HepG2 (cell line): Measurements from ENCODE around the gene MAPK8IP3. TPM values are rescaled to one million over a fixed set of nuclear protein-coding genes. Genes with fewer than 3 reads are reported as not detected.

Source experiments
- AGO2 ChIP-seq: fragments of 200-400 bp; formaldehyde crosslinking; optimal IDR thresholded peaks from 2 replicates; pipeline ENCODE3; 2017; ENCODE audit warnings: mild to moderate bottlenecking, low read depth, low read length, moderate library complexity
- HDAC6 ChIP-seq: fragments of 200-600 bp; sonication (generic); IDR thresholded peaks from 2 replicates; pipeline ENCODE4 v1.7.0; 2017; ENCODE audit warnings: mild to moderate bottlenecking, antibody characterized with exemption, low read length, low read depth
- MAX ChIP-seq: IDR thresholded peaks from 2 replicates; pipeline ENCODE4 v1.6.1; 2012; ENCODE audit warnings: inconsistent platforms
- MED13 ChIP-seq: sonication (generic); formaldehyde crosslinking; IDR thresholded peaks from 2 replicates; pipeline ENCODE4 v1.5.0; 2020; ENCODE audit warnings: missing genetic modification reagents
- NFIC ChIP-seq: IDR thresholded peaks from 2 replicates; pipeline ENCODE4 v1.6.1; 2012; ENCODE audit warnings: mild to moderate bottlenecking, low read length, inconsistent platforms
- PTBP1 ChIP-seq: fragments of 200-400 bp; formaldehyde crosslinking; IDR thresholded peaks from 2 replicates; pipeline ENCODE4 v1.6.1; 2018; ENCODE audit warnings: low read length, low read depth; ENCODE audit not compliant: poor library complexity, severe bottlenecking
- SALL2 ChIP-seq: sonication (generic); formaldehyde crosslinking; IDR thresholded peaks from 2 replicates; pipeline ENCODE4 v1.8.1; 2023; ENCODE audit warnings: mild to moderate bottlenecking, missing genetic modification reagents, inconsistent platforms
- U2AF2 ChIP-seq: fragments of 200-400 bp; formaldehyde crosslinking; IDR thresholded peaks from 2 replicates; pipeline ENCODE4 v1.6.1; 2017; ENCODE audit warnings: low read depth, mild to moderate bottlenecking, low read length
- ZNF17 ChIP-seq: sonication (generic); formaldehyde crosslinking; IDR thresholded peaks from 2 replicates; pipeline ENCODE4 v1.5.0; 2020; ENCODE audit warnings: mild to moderate bottlenecking, missing genetic modification reagents
- ZNF33A ChIP-seq: sonication (generic); formaldehyde crosslinking; IDR thresholded peaks from 2 replicates; pipeline ENCODE4 v1.5.1; 2020; ENCODE audit warnings: missing genetic modification reagents, mild to moderate bottlenecking, moderate library complexity, borderline replicate concordance
- ZNF775 ChIP-seq: sonication (generic); formaldehyde crosslinking; IDR thresholded peaks from 2 replicates; pipeline ENCODE4 v1.4.0; 2020; ENCODE audit warnings: missing genetic modification reagents, mild to moderate bottlenecking, moderate library complexity, borderline replicate concordance
- polyA plus RNA-seq, 8 experiments: library from polyadenylated mRNA; depleted of rRNA in 3 of 8; stranded (reverse) in 7 of 8; unstranded in 1 of 8; fragments of >200 nt; fragmentation: Illumina TruSeq in 4 of 8; extraction: Trizol in 4 of 8; gene quantifications; 2 replicates each; pipeline versions ENCODE4 v1.2.1 to v1.2.3, GENCODE V29; 2011 to 2016; ENCODE audit warnings: low read depth in 4 of 8, missing spikeins in 1 of 8, mixed read lengths in 1 of 8; ENCODE audit not compliant: insufficient read depth in 1 of 8
- total RNA-seq, 5 experiments: library from RNA; depleted of rRNA; stranded (reverse); fragments of >200 nt; fragmentation: Illumina TruSeq; extraction: Trizol; gene quantifications; 2 replicates each; pipeline ENCODE4 v1.2.3, GENCODE V29; 2016; ENCODE audit warnings: low read depth in 1 of 5
- TF ChIP-seq, protein P1 (sequence below): sonication (generic); formaldehyde crosslinking; IDR thresholded peaks from 2 replicates; pipeline ENCODE4 v1.4.0; 2020; ENCODE audit warnings: mild to moderate bottlenecking, missing genetic modification reagents
- TF ChIP-seq, protein P2 (sequence below): IDR thresholded peaks from 2 replicates; pipeline ENCODE4 v1.6.1; 2016
- TF ChIP-seq, protein P3 (sequence below): sonication (generic); formaldehyde crosslinking; IDR thresholded peaks from 2 replicates; pipeline ENCODE4 v1.4.0; 2020; ENCODE audit warnings: missing genetic modification reagents

Gene MAPK8IP3
- total and polyA plus RNA-seq, 2 of the 13 experiments (the other 11 are each of a cell fraction or from before 2014, with no cell fraction given): 25.1 to 41.7 TPM

- TF ChIP-seq, protein P1, sequence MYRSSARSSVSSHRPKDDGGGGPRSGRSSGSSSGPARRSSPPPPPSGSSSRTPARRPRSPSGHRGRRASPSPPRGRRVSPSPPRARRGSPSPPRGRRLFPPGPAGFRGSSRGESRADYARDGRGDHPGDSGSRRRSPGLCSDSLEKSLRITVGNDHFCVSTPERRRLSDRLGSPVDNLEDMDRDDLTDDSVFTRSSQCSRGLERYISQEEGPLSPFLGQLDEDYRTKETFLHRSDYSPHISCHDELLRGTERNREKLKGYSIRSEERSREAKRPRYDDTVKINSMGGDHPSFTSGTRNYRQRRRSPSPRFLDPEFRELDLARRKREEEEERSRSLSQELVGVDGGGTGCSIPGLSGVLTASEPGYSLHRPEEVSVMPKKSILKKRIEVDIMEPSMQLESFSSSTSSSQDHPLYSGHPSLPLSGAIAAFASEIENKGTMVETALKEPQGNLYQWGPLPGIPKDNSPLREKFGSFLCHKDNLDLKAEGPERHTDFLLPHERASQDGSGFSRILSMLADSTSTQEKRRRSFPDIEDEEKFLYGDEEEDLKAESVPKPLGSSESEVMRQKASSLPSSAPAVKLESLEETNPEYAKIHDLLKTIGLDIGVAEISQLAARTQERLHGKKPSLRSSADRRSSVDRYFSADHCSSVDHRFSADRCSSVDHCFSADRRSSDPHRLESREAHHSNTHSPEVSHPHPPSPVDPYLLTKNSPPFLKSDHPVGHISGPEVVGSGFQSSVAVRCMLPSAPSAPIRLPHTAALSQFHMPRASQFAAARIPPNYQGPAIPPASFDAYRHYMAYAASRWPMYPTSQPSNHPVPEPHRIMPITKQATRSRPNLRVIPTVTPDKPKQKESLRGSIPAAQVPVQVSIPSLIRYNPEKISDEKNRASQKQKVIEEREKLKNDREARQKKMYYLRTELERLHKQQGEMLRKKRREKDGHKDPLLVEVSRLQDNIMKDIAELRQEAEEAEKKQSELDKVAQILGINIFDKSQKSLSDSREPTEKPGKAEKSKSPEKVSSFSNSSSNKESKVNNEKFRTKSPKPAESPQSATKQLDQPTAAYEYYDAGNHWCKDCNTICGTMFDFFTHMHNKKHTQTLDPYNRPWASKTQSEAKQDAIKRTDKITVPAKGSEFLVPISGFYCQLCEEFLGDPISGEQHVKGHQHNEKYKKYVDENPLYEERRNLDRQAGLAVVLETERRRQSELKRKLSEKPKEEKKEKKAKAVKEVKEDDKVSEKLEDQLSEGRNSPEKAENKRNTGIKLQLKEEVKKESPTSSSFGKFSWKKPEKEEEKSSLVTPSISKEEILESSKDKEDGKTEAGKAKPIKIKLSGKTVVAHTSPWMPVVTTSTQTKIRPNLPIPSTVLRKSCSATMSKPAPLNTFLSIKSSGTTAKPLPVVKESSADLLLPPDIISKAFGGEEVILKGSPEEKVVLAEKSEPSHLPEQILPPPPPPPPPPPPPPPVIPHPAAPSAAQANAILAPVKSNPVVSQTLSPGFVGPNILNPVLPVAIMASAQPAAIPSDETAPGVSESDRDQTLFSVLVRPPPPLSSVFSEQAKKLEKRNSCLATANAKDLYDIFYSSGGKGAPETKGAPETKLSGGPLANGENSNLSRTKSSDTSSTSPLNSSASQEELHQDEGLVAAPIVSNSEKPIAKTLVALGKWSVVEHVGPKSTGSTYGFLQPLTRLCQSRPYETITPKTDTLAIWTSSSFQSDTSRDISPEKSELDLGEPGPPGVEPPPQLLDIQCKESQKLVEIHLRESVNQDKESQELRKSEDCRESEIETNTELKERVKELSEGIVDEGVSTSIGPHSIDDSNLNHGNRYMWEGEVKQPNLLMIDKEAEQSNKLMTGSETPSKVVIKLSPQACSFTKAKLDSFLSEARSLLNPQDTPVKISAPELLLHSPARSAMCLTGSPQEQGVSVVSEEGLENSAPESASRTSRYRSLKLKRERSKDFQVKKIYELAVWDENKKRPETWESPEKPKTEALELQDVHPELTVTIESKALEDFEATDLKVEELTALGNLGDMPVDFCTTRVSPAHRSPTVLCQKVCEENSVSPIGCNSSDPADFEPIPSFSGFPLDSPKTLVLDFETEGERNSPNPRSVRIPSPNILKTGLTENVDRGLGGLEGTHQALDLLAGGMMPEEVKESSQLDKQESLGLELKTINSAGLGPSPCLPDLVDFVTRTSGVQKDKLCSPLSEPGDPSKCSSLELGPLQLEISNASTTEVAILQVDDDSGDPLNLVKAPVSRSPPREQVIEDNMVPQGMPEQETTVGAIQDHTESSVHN (CRISPR knock-in tag): no peak
- TF ChIP-seq HDAC6 (no peak), ZNF775 (no peak), ZNF33A (CRISPR knock-in tag) (no peak), PTBP1 (no peak), U2AF2 (no peak), NFIC (no peak), ZNF17 (no peak), SALL2 (CRISPR knock-in tag) (no peak), MAX (no peak), MED13 (CRISPR knock-in tag) (no peak), AGO2 (peak; percentile 49)
- TF ChIP-seq, protein P2, sequence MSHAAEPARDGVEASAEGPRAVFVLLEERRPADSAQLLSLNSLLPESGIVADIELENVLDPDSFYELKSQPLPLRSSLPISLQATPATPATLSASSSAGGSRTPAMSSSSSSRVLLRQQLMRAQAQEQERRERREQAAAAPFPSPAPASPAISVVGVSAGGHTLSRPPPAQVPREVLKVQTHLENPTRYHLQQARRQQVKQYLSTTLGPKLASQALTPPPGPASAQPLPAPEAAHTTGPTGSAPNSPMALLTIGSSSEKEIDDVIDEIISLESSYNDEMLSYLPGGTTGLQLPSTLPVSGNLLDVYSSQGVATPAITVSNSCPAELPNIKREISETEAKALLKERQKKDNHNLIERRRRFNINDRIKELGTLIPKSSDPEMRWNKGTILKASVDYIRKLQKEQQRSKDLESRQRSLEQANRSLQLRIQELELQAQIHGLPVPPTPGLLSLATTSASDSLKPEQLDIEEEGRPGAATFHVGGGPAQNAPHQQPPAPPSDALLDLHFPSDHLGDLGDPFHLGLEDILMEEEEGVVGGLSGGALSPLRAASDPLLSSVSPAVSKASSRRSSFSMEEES (CRISPR knock-in tag): no peak
- TF ChIP-seq, protein P3, sequence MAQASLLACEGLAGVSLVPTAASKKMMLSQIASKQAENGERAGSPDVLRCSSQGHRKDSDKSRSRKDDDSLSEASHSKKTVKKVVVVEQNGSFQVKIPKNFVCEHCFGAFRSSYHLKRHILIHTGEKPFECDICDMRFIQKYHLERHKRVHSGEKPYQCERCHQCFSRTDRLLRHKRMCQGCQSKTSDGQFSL (CRISPR knock-in tag): no peak
These were observed 71.6 kb downstream of the MAPK8IP3 start (continued) for GRCh38 chr16:1777375-1778199.
